IMR-90 (cell line): Measurements from ENCODE around the gene ARMH3. TPM values are rescaled to one million over a fixed set of nuclear protein-coding genes. Genes with fewer than 3 reads are reported as not detected.

ENCODE experiments used
- ATAC-seq: fragments of 200-7000 bp; cut with Tn5 transposase; 2 replicates; pipeline ENCODE4 v1.9.1; 2020; ENCODE audit warnings: low read depth, mild to moderate bottlenecking, moderate library complexity
- BruUV-seq: library from RNA; stranded (reverse); fragments of 400-500 nt; replicated peaks from 2 replicates; lab custom pipeline; 2021; lab: Mats Ljungman, UMichigan
- CTCF ChIA-PET: fragments of 300-600 bp; formaldehyde crosslinking; extraction: SDS; loops from one replicate; lab custom pipeline; 2021; ENCODE audit warnings: antibody characterized with exemption; lab: Yijun Ruan, JAX
- POLR2A ChIA-PET: fragments of 300-600 bp; sonication (Branson Sonifier 250); formaldehyde crosslinking; loops from one replicate; lab custom pipeline; 2022; ENCODE audit warnings: antibody characterized with exemption; ENCODE audit not compliant: unreplicated experiment; lab: Charles Lee
- DNase-seq: peaks from one replicate; pipeline ENCODE4 v3.0.0; 2013
- H2AFZ ChIP-seq: replicated peaks from 2 replicates; pipeline ENCODE3; 2013; ENCODE audit warnings: low read length, mild to moderate bottlenecking; ENCODE audit not compliant: poor library complexity
- H2AK5ac ChIP-seq: 2 replicates; pipeline ENCODE4 v1.6.1; 2013; ENCODE audit warnings: low read depth, low read length, inconsistent platforms
- H2AK9ac ChIP-seq: replicated peaks from 2 replicates; pipeline ENCODE3; 2013; ENCODE audit warnings: mild to moderate bottlenecking, low read depth, low read length, moderate library complexity; ENCODE audit not compliant: poor library complexity
- H2BK120ac ChIP-seq: 2 replicates; pipeline ENCODE4 v1.6.1; 2013; ENCODE audit warnings: low read depth, low read length, inconsistent platforms
- H2BK15ac ChIP-seq: 3 replicates; pipeline ENCODE4 v1.6.1; 2013; ENCODE audit warnings: low read depth, low read length, inconsistent platforms
- H2BK20ac ChIP-seq: 2 replicates; pipeline ENCODE4 v1.6.1; 2013; ENCODE audit warnings: low read depth, mild to moderate bottlenecking, inconsistent platforms, low read length, moderate library complexity
- H2BK5ac ChIP-seq: 2 replicates; pipeline ENCODE4 v1.6.1; 2013; ENCODE audit warnings: mild to moderate bottlenecking, low read depth, low read length, inconsistent platforms; ENCODE audit not compliant: poor library complexity, severe bottlenecking
- H3K14ac ChIP-seq: replicated peaks from 2 replicates; pipeline ENCODE4 v1.6.1; 2013; ENCODE audit warnings: low read depth, low read length, inconsistent platforms
- H3K18ac ChIP-seq: 2 replicates; pipeline ENCODE4 v1.6.1; 2013; ENCODE audit warnings: low read depth, low read length, control low read depth
- H3K23ac ChIP-seq: 2 replicates; pipeline ENCODE4 v1.6.1; 2013; ENCODE audit warnings: low read depth, low read length, inconsistent platforms
- H3K27ac ChIP-seq: 2 replicates; pipeline ENCODE4 v1.5.1; 2013; ENCODE audit warnings: mild to moderate bottlenecking, control low read depth, low read length; ENCODE audit not compliant: insufficient read depth
- H3K27me3 ChIP-seq: 2 replicates; pipeline ENCODE4 v1.6.1; 2013; ENCODE audit warnings: low read length; ENCODE audit not compliant: control insufficient read depth, insufficient read depth
- H3K36me3 ChIP-seq: 2 replicates; pipeline ENCODE4 v1.6.1; 2013; ENCODE audit warnings: low read length, mixed read lengths; ENCODE audit not compliant: control insufficient read depth, insufficient read depth
- H3K4ac ChIP-seq: 2 replicates; pipeline ENCODE4 v1.6.1; 2013; ENCODE audit warnings: low read depth, low read length, inconsistent platforms
- H3K4me1 ChIP-seq: 2 replicates; pipeline ENCODE4 v1.6.1; 2013; ENCODE audit warnings: low read length, mixed read lengths; ENCODE audit not compliant: control insufficient read depth, insufficient read depth
- H3K4me2 ChIP-seq: 2 replicates; pipeline ENCODE4 v1.6.1; 2013; ENCODE audit warnings: low read depth, mild to moderate bottlenecking, control low read depth, low read length, moderate library complexity
- H3K4me3 ChIP-seq: 2 replicates; pipeline ENCODE4 v1.5.1; 2013; ENCODE audit warnings: low read depth, mild to moderate bottlenecking, control low read depth, low read length, moderate library complexity; ENCODE audit not compliant: insufficient read depth
- H3K56ac ChIP-seq: 2 replicates; pipeline ENCODE4 v1.6.1; 2013; ENCODE audit warnings: low read length, inconsistent platforms; ENCODE audit not compliant: insufficient read depth; ENCODE audit errors: extremely low read depth
- H3K79me1 ChIP-seq, 2 experiments: 2 replicates each; pipeline ENCODE4 v1.6.1; 2013; ENCODE audit warnings: low read length in 2 of 2, inconsistent platforms in 1 of 2, low read depth in 1 of 2
- H3K9ac ChIP-seq: 2 replicates; pipeline ENCODE4 v1.6.1; 2013; ENCODE audit warnings: low read depth, low read length, control low read depth
- H3K9me1 ChIP-seq: 2 replicates; pipeline ENCODE4 v1.6.1; 2013; ENCODE audit warnings: low read length, inconsistent platforms; ENCODE audit not compliant: insufficient read depth
- H3K9me3 ChIP-seq: 2 replicates; pipeline ENCODE4 v1.6.1; 2013; ENCODE audit warnings: low read length; ENCODE audit not compliant: control insufficient read depth, insufficient read depth
- H4K20me1 ChIP-seq: 2 replicates; pipeline ENCODE4 v1.6.1; 2013; ENCODE audit warnings: low read length, inconsistent platforms; ENCODE audit not compliant: insufficient read depth
- H4K5ac ChIP-seq: 2 replicates; pipeline ENCODE4 v1.6.1; 2013; ENCODE audit warnings: mild to moderate bottlenecking, low read depth, low read length, control low read depth
- H4K8ac ChIP-seq, 2 experiments: 2 replicates each; pipeline ENCODE4 v1.6.1; 2013; ENCODE audit warnings: low read depth in 2 of 2, low read length in 2 of 2, control low read depth in 1 of 2, inconsistent platforms in 1 of 2
- H4K91ac ChIP-seq: 2 replicates; pipeline ENCODE4 v1.6.1; 2013; ENCODE audit warnings: low read depth, low read length, inconsistent platforms; ENCODE audit not compliant: insufficient read depth
- BHLHE40 ChIP-seq: fragments of 150-350 bp; IDR thresholded peaks from 2 replicates; pipeline ENCODE4 v1.6.1; 2016; ENCODE audit warnings: mild to moderate bottlenecking, low read depth, low read length
- FOS ChIP-seq: fragments of 150-350 bp; IDR thresholded peaks from 2 replicates; pipeline ENCODE4 v1.6.1; 2016; ENCODE audit warnings: low read depth, low read length
- MAZ ChIP-seq: IDR thresholded peaks from 2 replicates; pipeline ENCODE4 v1.6.1; 2012; ENCODE audit warnings: low read depth, mild to moderate bottlenecking, low read length, improper control_type of control experiment, moderate library complexity, borderline replicate concordance
- NFE2L2 ChIP-seq: fragments of 150-350 bp; IDR thresholded peaks from 2 replicates; pipeline ENCODE4 v1.6.1; 2016; ENCODE audit warnings: low read depth, mild to moderate bottlenecking, low read length
- RCOR1 ChIP-seq: IDR thresholded peaks from 2 replicates; pipeline ENCODE4 v1.6.1; 2012; ENCODE audit warnings: mild to moderate bottlenecking, low read length, improper control_type of control experiment; ENCODE audit not compliant: insufficient replicate concordance
- RFX5 ChIP-seq: IDR thresholded peaks from 2 replicates; pipeline ENCODE4 v1.8.0; 2012; ENCODE audit warnings: low read depth, mild to moderate bottlenecking, low read length, moderate library complexity
- USF2 ChIP-seq: fragments of 150-350 bp; IDR thresholded peaks from 2 replicates; pipeline ENCODE4 v1.6.1; 2017; ENCODE audit warnings: mild to moderate bottlenecking, antibody characterized with exemption, low read length, low read depth
- WGBS, 2 experiments: methylation state at CpG; one replicate each; pipeline versions ENCODE4 v1.1.5 to v1.1.7; 2013; ENCODE audit warnings: missing lambda C conversion rate in 2 of 2; ENCODE audit not compliant: insufficient read length in 1 of 2; ENCODE audit errors: extremely low coverage in 2 of 2; 5-methylcytosine and 5-hydroxymethylcytosine counted together
- dilution Hi-C: fragments of 300-500 bp; cut with HindIII; formaldehyde crosslinking; loops from one replicate; pipeline ENCODE4 v1.14.3; 2018; ENCODE audit warnings: low sequenced_read_pairs; ENCODE audit not compliant: unreplicated experiment
- in situ Hi-C: fragments of 300-500 bp; cut with MboI; formaldehyde crosslinking; loops from 3 replicates; pipeline ENCODE4 v1.14.3; 2019; ENCODE audit warnings: low sequenced_read_pairs, inconsistent platforms, mixed read lengths
- intact Hi-C: fragments of 100-400 bp; cut with micrococcal nuclease; formaldehyde crosslinking; loops from 2 replicates; pipeline ENCODE4 v1.10.0; 2022
- polyA plus RNA-seq, 3 experiments: library from polyadenylated mRNA; depleted of rRNA; stranded (reverse); fragments of >200 nt; gene quantifications; 2 replicates each; pipeline ENCODE4 v1.2.3, GENCODE V29; 2012; ENCODE audit warnings: low replicate concordance in 1 of 3
- total RNA-seq: library from RNA; depleted of rRNA; stranded (reverse); fragments of >200 nt; gene quantifications from 2 replicates; pipeline ENCODE4 v1.2.3, GENCODE V29; 2012

ARMH3 gene
- total and polyA plus RNA-seq, 2 of the 4 experiments (the other 2 are of a cell fraction) = 12.1 to 13.1 TPM

- no peak overlapping the region for H3K56ac ChIP-seq
- peaks cover 22% of the 10 kb centered on the region for H3K4me1 ChIP-seq
- dilution Hi-C loops = no loop called here
- H3K14ac ChIP-seq = no peak overlapping the region
- no peak overlapping the region for H2AK9ac ChIP-seq
- H2BK20ac ChIP-seq = no peak overlapping the region
- TF ChIP-seq RCOR1 (no peak), MAZ (no peak), NFE2L2 (no peak), RFX5 (no peak), BHLHE40 (no peak), USF2 (no peak), FOS (no peak)
- no TSS peak for BruUV-seq
- WGBS, 2 experiments = 86% methylated on average over 8 of the region's 18 CpGs; no CpG with 5 or more reads in 1 of the 2 experiments
- no peak for DNase-seq
- no peak overlapping the region for H4K5ac ChIP-seq
- ATAC-seq = no peak
- intact Hi-C loops = no loop called here
- CTCF ChIA-PET = interaction anchor here (1.2 to 1.5 kb wide), 2 partner anchors 57 to 227 kb away, joined by 3 read pairs; no protein-coding TSS in a partner anchor
- H3K9me1 ChIP-seq = peaks cover 22% of the 10 kb centered on the region
- peak overlapping the region; percentile 16; the same call in 1 of the 2 replicates for H3K23ac ChIP-seq
- POLR2A ChIA-PET = no interaction called here
- H2AK5ac ChIP-seq = no peak overlapping the region
- H3K4me2 ChIP-seq = no peak overlapping the region; the same call in 1 of the 2 replicates
- H4K8ac ChIP-seq = no peak overlapping the region
- H3K18ac ChIP-seq = no peak overlapping the region
- no peak overlapping the region for H2AFZ ChIP-seq
- H3K9ac ChIP-seq = no peak overlapping the region
- in situ Hi-C loops = no loop called here
- peaks cover 33% of the 10 kb centered on the region for H4K20me1 ChIP-seq
- peaks cover 22 to 46% of the 10 kb centered on the region in 2 experiments for H3K79me1 ChIP-seq
- H2BK15ac ChIP-seq = no peak overlapping the region
- no peaks in the 10 kb centered on the region for H3K27me3 ChIP-seq
- no peak overlapping the region for H3K27ac ChIP-seq
- H3K9me3 ChIP-seq = no peaks in the 10 kb centered on the region
- no peak overlapping the region for H2BK5ac ChIP-seq
- no peak overlapping the region for H3K4me3 ChIP-seq
- no peak overlapping the region for H3K4ac ChIP-seq
- no peak overlapping the region for H4K91ac ChIP-seq
- H2BK120ac ChIP-seq = no peak overlapping the region
- peaks cover 20% of the 10 kb centered on the region for H3K36me3 ChIP-seq
These were observed 11.3 kb upstream of the ARMH3 start for GRCh38 chr10:102067091-102067916.
